GM23248 (cell line): ENCODE data around the gene PLA2G10. TPM values are rescaled to one million over a fixed set of nuclear protein-coding genes. Genes with fewer than 3 reads are reported as not detected.

Source experiments
- DNase-seq: peaks from one replicate; pipeline ENCODE4 v3.0.0-alpha.2; 2015
- H2AFZ ChIP-seq: fragments of 200-600 bp; sonication (generic); 2 replicates; pipeline ENCODE4 v1.6.1; 2016; ENCODE audit warnings: antibody characterized with exemption
- H3F3A ChIP-seq: fragments of 200-600 bp; sonication (generic); 2 replicates; pipeline ENCODE4 v1.6.1; 2016; ENCODE audit warnings: mild to moderate bottlenecking, antibody characterized with exemption, mixed run types; ENCODE audit not compliant: insufficient read depth
- H3K27ac ChIP-seq: fragments of 200-600 bp; sonication (generic); 2 replicates; pipeline ENCODE4 v1.5.1; 2016; ENCODE audit warnings: mild to moderate bottlenecking
- H3K27me3 ChIP-seq: fragments of 200-600 bp; sonication (generic); replicated peaks from 2 replicates; pipeline ENCODE4 v1.6.1; 2016; ENCODE audit warnings: mild to moderate bottlenecking; ENCODE audit not compliant: insufficient read depth
- H3K36me3 ChIP-seq: fragments of 200-600 bp; sonication (generic); 2 replicates; pipeline ENCODE4 v1.6.1; 2016; ENCODE audit warnings: low read depth, mild to moderate bottlenecking
- H3K4me1 ChIP-seq: fragments of 200-600 bp; sonication (generic); 2 replicates; pipeline ENCODE4 v1.6.1; 2016; ENCODE audit warnings: mild to moderate bottlenecking; ENCODE audit not compliant: insufficient read depth
- H3K4me2 ChIP-seq: fragments of 200-600 bp; sonication (generic); one replicate; pipeline ENCODE4 v1.6.1; 2016; ENCODE audit warnings: mild to moderate bottlenecking; ENCODE audit not compliant: unreplicated experiment
- H3K4me3 ChIP-seq: fragments of 200-600 bp; sonication (generic); 2 replicates; pipeline ENCODE4 v1.5.1; 2016; ENCODE audit warnings: mild to moderate bottlenecking
- H3K79me2 ChIP-seq: fragments of 200-600 bp; sonication (generic); 2 replicates; pipeline ENCODE4 v1.6.1; 2016; ENCODE audit warnings: mild to moderate bottlenecking; ENCODE audit not compliant: insufficient read depth
- H3K9ac ChIP-seq: fragments of 200-600 bp; sonication (generic); 2 replicates; pipeline ENCODE4 v1.6.1; 2016; ENCODE audit warnings: mild to moderate bottlenecking
- H3K9me2 ChIP-seq: fragments of 200-600 bp; sonication (generic); 2 replicates; pipeline ENCODE4 v1.6.1; 2016; ENCODE audit warnings: mixed run types, mild to moderate bottlenecking, moderate library complexity; ENCODE audit not compliant: insufficient read depth
- H3K9me3 ChIP-seq: fragments of 200-600 bp; sonication (generic); one replicate; pipeline ENCODE4 v1.6.1; 2017; ENCODE audit warnings: low read depth
- H4K20me1 ChIP-seq: fragments of 200-600 bp; sonication (generic); 2 replicates; pipeline ENCODE4 v1.6.0; 2016; ENCODE audit not compliant: insufficient read depth
- EZH2 ChIP-seq: fragments of 200-600 bp; sonication (generic); IDR thresholded peaks from 2 replicates; pipeline ENCODE4 v1.6.1; 2018; ENCODE audit warnings: antibody characterized with exemption, mild to moderate bottlenecking; ENCODE audit not compliant: insufficient read depth, poor library complexity, severe bottlenecking
- EZH2phosphoT487 ChIP-seq: fragments of 200-600 bp; sonication (generic); IDR thresholded peaks from 2 replicates; pipeline ENCODE4 v1.6.1; 2018; ENCODE audit warnings: antibody characterized with exemption, moderate library complexity, mild to moderate bottlenecking, low read depth; ENCODE audit not compliant: insufficient read depth
- WGBS, 2 experiments: methylation state at CpG; one replicate each; pipeline ENCODE4 v1.1.6; 2015 to 2017; ENCODE audit warnings: low lambda C conversion rate in 2 of 2, low coverage in 1 of 2; ENCODE audit errors: missing lambda C conversion rate in 2 of 2; 5-methylcytosine and 5-hydroxymethylcytosine counted together
- in situ Hi-C: fragments of 300-500 bp; cut with MboI; formaldehyde crosslinking; loops from 2 replicates; pipeline ENCODE4 v1.15.0; 2020
- polyA plus RNA-seq: library from polyadenylated mRNA; unstranded; fragments of >200 nt; fragmentation: Nextera tagmentation; extraction: Ambion mirVana; gene quantifications from 2 replicates; pipeline ENCODE4 v1.2.1, GENCODE V29; 2016
- total RNA-seq: library from RNA; depleted of rRNA; stranded (reverse); fragments of >200 nt; shearing (Covaris generic); gene quantifications from 2 replicates; pipeline ENCODE4 v1.2.3, GENCODE V29; 2014

PLA2G10 gene
- total and polyA plus RNA-seq, 2 experiments from 2014 or later, result not detected

DNA sequence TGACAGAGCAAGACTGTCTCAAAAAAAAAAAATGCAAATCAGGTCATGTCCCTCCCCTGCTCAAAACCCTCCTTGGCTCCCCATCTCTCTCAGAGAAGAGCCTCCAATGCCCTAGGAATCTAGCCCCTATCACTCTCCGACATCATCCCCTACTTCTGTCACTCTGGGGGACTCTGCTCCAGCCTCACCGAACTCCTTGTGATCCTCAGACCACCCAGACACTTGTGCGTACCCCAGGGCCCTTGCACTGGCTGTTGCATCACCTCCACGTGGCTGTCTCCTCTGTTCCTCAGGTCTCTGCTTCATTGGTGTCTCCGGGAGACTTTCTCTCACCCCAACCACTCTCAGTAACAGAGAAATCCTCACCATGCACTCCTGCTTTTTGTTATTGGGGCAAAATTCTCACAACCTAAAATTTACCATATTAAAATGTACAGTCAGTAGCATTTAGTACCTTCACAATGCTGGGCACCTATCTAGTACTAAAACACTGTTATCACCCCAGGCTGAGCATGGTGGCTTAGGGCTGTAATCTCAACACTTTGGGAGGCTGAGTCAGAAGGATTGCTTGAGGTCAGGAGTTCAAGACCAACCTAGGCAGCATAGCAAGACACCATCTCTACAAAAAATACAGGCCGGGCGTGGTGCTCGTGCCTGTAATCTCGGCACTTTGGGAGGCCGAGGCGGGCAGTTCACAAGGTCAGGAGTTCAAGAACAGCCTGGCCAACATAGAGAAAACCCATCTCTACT lies 15.2 kb downstream of the PLA2G10 start:
- in situ Hi-C loops, result no loop called here
- DNase-seq, result no peak
- no peaks in the 10 kb centered on the region for H3K36me3 ChIP-seq
- H3K27ac ChIP-seq, result no peak overlapping the region
- H3K9me3 ChIP-seq, result no peaks in the 10 kb centered on the region
- TF ChIP-seq EZH2 (no peak), EZH2phosphoT487 (no peak)
- no peaks in the 10 kb centered on the region for H3K79me2 ChIP-seq
- no peak overlapping the region for H3K9ac ChIP-seq
- WGBS, 2 experiments, result 51 to 60% methylated on average over 11 of the region's 11 CpGs
- no peaks in the 10 kb centered on the region for H3K9me2 ChIP-seq
- H3K4me3 ChIP-seq, result no peak overlapping the region
- no peaks in the 10 kb centered on the region for H3F3A ChIP-seq
- no peak overlapping the region for H3K4me2 ChIP-seq
- H2AFZ ChIP-seq, result no peak overlapping the region
- no peaks in the 10 kb centered on the region for H4K20me1 ChIP-seq
- H3K4me1 ChIP-seq, result no peaks in the 10 kb centered on the region
- H3K27me3 ChIP-seq, result no peaks in the 10 kb centered on the region

- in situ Hi-C loops, result no loop called here
- TF ChIP-seq EZH2phosphoT487, result no peak
- TF ChIP-seq EZH2, result no peak
- no peak for DNase-seq
- Histone ChIP-seq H2AFZ (no peak overlapping the region), H3K36me3 (no peaks in the 10 kb centered on the region), H3F3A (no peaks in the 10 kb centered on the region), H3K9me3 (no peaks in the 10 kb centered on the region), H3K4me1 (no peaks in the 10 kb centered on the region), H3K4me2 (no peak overlapping the region), H3K9ac (no peak overlapping the region), H3K9me2 (no peaks in the 10 kb centered on the region), H3K79me2 (no peaks in the 10 kb centered on the region), H3K27ac (no peak overlapping the region), H4K20me1 (no peaks in the 10 kb centered on the region), H3K4me3 (no peak overlapping the region), H3K27me3 (no peaks in the 10 kb centered on the region)
- 86 to 89% methylated on average over 5 of the region's 5 CpGs for WGBS, 2 experiments
Observed at GRCh38 chr16:14677627-14678026, 16.5 kb downstream of the PLA2G10 start.

GRCh38 chr16:14676633-14677032 lies 17.5 kb downstream of the PLA2G10 start:
- Histone ChIP-seq H3K36me3 (no peaks in the 10 kb centered on the region), H3F3A (no peaks in the 10 kb centered on the region), H3K9ac (no peak overlapping the region), H3K27me3 (no peaks in the 10 kb centered on the region), H3K4me1 (no peaks in the 10 kb centered on the region), H3K79me2 (no peaks in the 10 kb centered on the region), H2AFZ (no peak overlapping the region), H3K9me3 (no peaks in the 10 kb centered on the region), H3K4me2 (no peak overlapping the region), H4K20me1 (no peaks in the 10 kb centered on the region), H3K9me2 (no peaks in the 10 kb centered on the region), H3K4me3 (no peak overlapping the region), H3K27ac (no peak overlapping the region)
- in situ Hi-C loops, result no loop called here
- no peak for DNase-seq
- TF ChIP-seq EZH2 (no peak), EZH2phosphoT487 (no peak)
- 54 to 55% methylated on average over 3 of the region's 3 CpGs for WGBS, 2 experiments

- Histone ChIP-seq H3F3A (no peaks in the 10 kb centered on the region), H4K20me1 (no peaks in the 10 kb centered on the region), H3K27me3 (no peaks in the 10 kb centered on the region), H3K79me2 (no peaks in the 10 kb centered on the region), H3K4me2 (no peak overlapping the region), H3K9me2 (no peaks in the 10 kb centered on the region), H3K9me3 (no peaks in the 10 kb centered on the region), H3K27ac (no peak overlapping the region), H3K4me3 (no peak overlapping the region), H3K9ac (no peak overlapping the region), H3K36me3 (no peaks in the 10 kb centered on the region), H2AFZ (no peak overlapping the region), H3K4me1 (no peaks in the 10 kb centered on the region)
- in situ Hi-C loops, result no loop called here
- TF ChIP-seq EZH2, result no peak
- no peak for TF ChIP-seq EZH2phosphoT487
- 63 to 64% methylated on average over 7 of the region's 7 CpGs for WGBS, 2 experiments
- DNase-seq, result no peak
Observed at GRCh38 chr16:14672403-14672971, 21.6 kb downstream of the PLA2G10 start.
